ENCODE measurements around the gene STX2. TPM values are rescaled to one million over a fixed set of nuclear protein-coding genes. Genes with fewer than 3 reads are reported as not detected.

STX2 gene
- total RNA-seq, 4 donors from 2014 or later: 8.1 to 22.1 (median 9.7) TPM

DNA sequence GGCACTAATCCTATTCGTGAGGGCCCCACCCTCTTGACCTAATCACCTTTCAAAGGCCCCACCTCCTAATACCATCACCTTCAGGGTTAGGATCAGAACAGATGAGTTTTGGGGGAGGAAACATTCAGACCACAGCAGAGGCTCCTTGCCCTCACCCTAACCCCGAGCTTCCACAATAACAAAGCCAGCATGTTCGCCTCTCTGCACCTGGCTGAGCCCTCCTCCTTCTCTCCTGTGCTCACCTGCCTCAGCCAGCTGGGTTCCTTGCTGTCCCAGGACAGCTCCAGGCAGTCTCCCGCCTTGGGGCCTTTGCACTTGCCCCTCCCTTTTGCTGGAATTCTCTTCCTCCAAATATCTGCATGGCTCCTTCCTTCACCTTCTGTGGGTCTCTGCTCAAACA, 23.1 kb upstream of the STX2 start:
- TF ChIP-seq EP300 (IDR thresholded peaks at IDR 0.05; ENCODE audit: low read depth) (no peak), POLR2A (IDR thresholded peaks at IDR 0.05) (no peak)
- TF ChIP-seq, protein P1, sequence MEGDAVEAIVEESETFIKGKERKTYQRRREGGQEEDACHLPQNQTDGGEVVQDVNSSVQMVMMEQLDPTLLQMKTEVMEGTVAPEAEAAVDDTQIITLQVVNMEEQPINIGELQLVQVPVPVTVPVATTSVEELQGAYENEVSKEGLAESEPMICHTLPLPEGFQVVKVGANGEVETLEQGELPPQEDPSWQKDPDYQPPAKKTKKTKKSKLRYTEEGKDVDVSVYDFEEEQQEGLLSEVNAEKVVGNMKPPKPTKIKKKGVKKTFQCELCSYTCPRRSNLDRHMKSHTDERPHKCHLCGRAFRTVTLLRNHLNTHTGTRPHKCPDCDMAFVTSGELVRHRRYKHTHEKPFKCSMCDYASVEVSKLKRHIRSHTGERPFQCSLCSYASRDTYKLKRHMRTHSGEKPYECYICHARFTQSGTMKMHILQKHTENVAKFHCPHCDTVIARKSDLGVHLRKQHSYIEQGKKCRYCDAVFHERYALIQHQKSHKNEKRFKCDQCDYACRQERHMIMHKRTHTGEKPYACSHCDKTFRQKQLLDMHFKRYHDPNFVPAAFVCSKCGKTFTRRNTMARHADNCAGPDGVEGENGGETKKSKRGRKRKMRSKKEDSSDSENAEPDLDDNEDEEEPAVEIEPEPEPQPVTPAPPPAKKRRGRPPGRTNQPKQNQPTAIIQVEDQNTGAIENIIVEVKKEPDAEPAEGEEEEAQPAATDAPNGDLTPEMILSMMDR (IDR thresholded peaks at IDR 0.05): no peak
- in situ Hi-C loops (cut with MboI; ENCODE audit: low pct_ligation_motif_present in 1 of 4, low pct_unique_long_range_greater_than_20kb in 1 of 4, low sequenced_read_pairs in 3 of 4): no loop called here
- Histone ChIP-seq H3K9me3 (no peaks in the 10 kb centered on the region), H3K27ac (no peak overlapping the region), H3K4me1 (no peaks in the 10 kb centered on the region), H3K27me3 (no peaks in the 10 kb centered on the region), H3K36me3 (no peaks in the 10 kb centered on the region), H3K4me3 (no peak overlapping the region)
- intact Hi-C loops (cut with DNase I; ENCODE audit: low total_unique reads): no loop called here
- no peak for DNase-seq
- WGBS, 2 donors (ENCODE audit: low coverage in 1 of 2): 60 to 72% methylated on average over 1 to 4 of the region's 4 CpGs

DNA sequence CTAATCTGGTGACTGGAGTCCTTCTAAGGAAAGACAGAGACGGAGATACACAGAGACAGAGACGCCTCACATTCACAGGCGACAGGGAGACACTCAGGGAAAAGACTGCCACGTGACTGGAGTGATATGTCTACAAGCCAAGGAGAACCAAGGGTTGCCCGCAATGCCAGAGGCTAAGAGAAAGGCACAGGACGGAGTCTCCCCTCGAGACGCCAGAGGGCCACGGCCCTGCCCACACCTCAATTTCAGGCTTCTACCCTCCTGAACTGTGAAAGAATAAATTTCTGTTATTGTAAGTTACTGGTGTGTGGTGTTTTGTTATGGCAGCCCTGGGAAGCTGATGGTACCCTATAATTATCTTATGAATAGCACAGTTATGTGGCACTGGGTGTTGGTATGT, 21.3 kb upstream of the STX2 start:
- in situ Hi-C loops (cut with MboI; ENCODE audit: low pct_ligation_motif_present in 1 of 4, low pct_unique_long_range_greater_than_20kb in 1 of 4, low sequenced_read_pairs in 3 of 4) (no loop called here), intact Hi-C loops (cut with DNase I; ENCODE audit: low total_unique reads) (no loop called here)
- Histone ChIP-seq H3K4me3 (no peak overlapping the region), H3K4me1 (no peaks in the 10 kb centered on the region), H3K9me3 (no peaks in the 10 kb centered on the region), H3K27ac (no peak overlapping the region), H3K27me3 (no peaks in the 10 kb centered on the region), H3K36me3 (no peaks in the 10 kb centered on the region)
- 87 to 100% methylated on average over 8 to 9 of the region's 9 CpGs for WGBS, 2 donors (ENCODE audit: low coverage in 1 of 2)
- no peak for DNase-seq
- TF ChIP-seq POLR2AphosphoS5 (IDR thresholded peaks at IDR 0.05): no peak
- TF ChIP-seq EP300 (IDR thresholded peaks at IDR 0.05; ENCODE audit: low read depth): no peak
- TF ChIP-seq, protein P1 (IDR thresholded peaks at IDR 0.05): no peak
- TF ChIP-seq POLR2A (IDR thresholded peaks at IDR 0.05): no peak

DNA sequence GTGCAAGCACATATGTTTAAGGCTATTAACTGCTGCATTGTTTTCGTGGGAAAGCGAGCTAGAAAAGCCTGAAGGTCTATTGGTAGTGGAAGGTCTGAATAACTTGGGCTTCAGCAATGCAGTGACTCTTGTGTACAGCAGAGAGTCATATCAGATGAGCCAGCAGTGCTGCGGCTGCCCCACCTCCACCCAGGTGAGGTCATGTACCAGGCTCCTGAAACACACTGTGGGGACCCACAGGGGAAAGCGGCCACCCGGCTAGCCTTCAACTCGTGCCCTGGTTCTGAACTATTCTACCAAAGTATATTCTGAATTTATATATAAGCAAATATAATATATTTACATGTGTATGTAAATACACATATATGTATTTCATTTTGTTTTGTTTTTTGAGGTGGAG, 20.1 kb upstream of the STX2 start:
- H3K27me3 ChIP-seq: peaks cover 4% of the 10 kb centered on the region
- in situ Hi-C loops (cut with MboI; ENCODE audit: low pct_ligation_motif_present in 1 of 4, low pct_unique_long_range_greater_than_20kb in 1 of 4, low sequenced_read_pairs in 3 of 4): no loop called here
- no peak for DNase-seq
- no peaks in the 10 kb centered on the region for H3K9me3 ChIP-seq
- H3K4me3 ChIP-seq: no peak overlapping the region
- no peaks in the 10 kb centered on the region for H3K36me3 ChIP-seq
- 95 to 96% methylated on average over 3 to 6 of the region's 6 CpGs for WGBS, 2 donors (ENCODE audit: low coverage in 1 of 2)
- intact Hi-C loops (cut with DNase I; ENCODE audit: low total_unique reads): no loop called here
- TF ChIP-seq POLR2AphosphoS5 (IDR thresholded peaks at IDR 0.05) (no peak), EP300 (IDR thresholded peaks at IDR 0.05; ENCODE audit: low read depth) (no peak), POLR2A (IDR thresholded peaks at IDR 0.05) (no peak)
- TF ChIP-seq, protein P1 (IDR thresholded peaks at IDR 0.05): no peak
- H3K4me1 ChIP-seq: no peaks in the 10 kb centered on the region
- no peak overlapping the region for H3K27ac ChIP-seq

DNA sequence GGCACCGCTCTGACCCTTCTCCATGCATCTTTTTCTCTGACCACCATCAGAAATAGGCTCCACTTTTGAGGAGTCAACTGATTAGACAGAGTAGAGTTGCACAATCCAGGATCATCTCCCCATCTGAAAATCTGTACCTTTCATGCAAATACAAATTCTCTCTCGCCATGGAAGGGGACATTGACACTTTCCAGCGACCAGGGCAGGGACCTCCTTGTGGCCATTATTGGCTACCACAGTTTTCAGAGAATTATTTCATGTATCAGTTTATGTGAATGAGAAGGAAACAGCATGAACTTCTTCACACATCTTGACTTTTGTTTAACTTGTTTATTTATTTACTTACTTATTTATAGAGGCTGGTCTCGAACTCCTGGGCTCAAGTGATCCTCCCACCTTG, 19.0 kb upstream of the STX2 start:
- no peak for DNase-seq
- Histone ChIP-seq H3K27me3 (peaks cover 12% of the 10 kb centered on the region), H3K4me1 (no peaks in the 10 kb centered on the region), H3K4me3 (no peak overlapping the region), H3K27ac (no peak overlapping the region), H3K9me3 (no peaks in the 10 kb centered on the region), H3K36me3 (no peaks in the 10 kb centered on the region)
- intact Hi-C loops (cut with DNase I; ENCODE audit: low total_unique reads) (no loop called here), in situ Hi-C loops (cut with MboI; ENCODE audit: low pct_ligation_motif_present in 1 of 4, low pct_unique_long_range_greater_than_20kb in 1 of 4, low sequenced_read_pairs in 3 of 4) (no loop called here)
- 25 to 71% methylated on average over 1 to 4 of the region's 4 CpGs for WGBS, 2 donors (ENCODE audit: low coverage in 1 of 2)
- no peak for TF ChIP-seq EP300 (IDR thresholded peaks at IDR 0.05; ENCODE audit: low read depth)
- TF ChIP-seq POLR2A (IDR thresholded peaks at IDR 0.05): no peak
- TF ChIP-seq, protein P1 (IDR thresholded peaks at IDR 0.05): no peak
- TF ChIP-seq POLR2AphosphoS5 (IDR thresholded peaks at IDR 0.05): no peak
